Adrenal gland (tissue), 5 donors: ENCODE results near the gene SNCG.

ENCODE experiments used
- POLR2A ChIP-seq, 2 donors: fragments of 450-650 bp; IDR thresholded peaks; one replicate each; pipeline ENCODE4 v1.6.1; 2017; ENCODE audit warnings: antibody characterized with exemption in 2 of 2, mild to moderate bottlenecking in 2 of 2, moderate library complexity in 1 of 2
- TF ChIP-seq, protein P1 (sequence below), 6 experiments: fragments of 450-650 bp in 4 of 6; fragments of 200-600 bp in 2 of 6; sonication (generic) in 1 of 6; IDR thresholded peaks; 1 replicate in 5 of 6; 2 replicates in 1 of 6; pipeline versions ENCODE4 v1.5.1 to v1.8.0; 2016 to 2021; ENCODE audit warnings: antibody characterized with exemption in 6 of 6, mild to moderate bottlenecking in 2 of 6, moderate library complexity in 1 of 6
- donor health status: DM: no; HTN: no; CAD: no.

DNA sequence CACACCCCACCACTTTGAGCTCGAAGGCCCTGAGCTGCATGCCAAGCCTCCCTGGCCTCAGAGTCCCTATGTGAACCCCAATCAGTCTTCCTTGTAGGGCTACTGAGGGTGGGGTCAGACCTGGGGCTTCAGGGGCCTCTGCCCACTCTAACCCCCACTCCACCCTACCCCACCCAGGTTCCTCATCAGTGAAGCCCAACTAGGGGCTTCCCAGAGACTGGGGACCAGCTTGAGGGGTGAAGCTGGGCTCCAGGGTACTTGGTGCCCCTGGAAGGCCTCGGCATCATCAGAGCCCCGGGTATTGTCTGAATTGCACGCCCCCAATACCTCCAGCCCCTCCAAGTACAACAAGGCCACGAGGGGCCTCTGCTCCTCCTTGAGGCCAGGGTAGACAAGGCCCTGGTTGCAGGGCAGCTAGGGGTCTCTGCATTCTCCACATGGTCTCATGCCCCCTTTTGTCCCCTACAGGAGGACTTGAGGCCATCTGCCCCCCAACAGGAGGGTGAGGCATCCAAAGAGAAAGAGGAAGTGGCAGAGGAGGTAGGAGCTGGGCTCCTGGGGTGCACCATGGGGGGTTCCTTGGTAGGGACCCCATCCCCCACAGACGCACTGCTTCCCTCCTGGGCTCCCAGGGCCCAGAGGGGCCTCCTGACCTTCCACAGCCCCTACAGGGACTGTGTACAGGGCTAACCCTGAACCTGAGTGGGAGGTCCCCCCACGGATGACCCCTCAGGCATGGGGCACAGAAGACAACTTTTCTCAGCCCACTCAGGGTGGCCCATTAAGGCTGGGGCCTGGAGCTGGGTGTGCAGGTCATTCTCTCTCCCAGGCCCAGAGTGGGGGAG lies 4.0 kb downstream of the SNCG start:
- TF ChIP-seq, protein P1, sequence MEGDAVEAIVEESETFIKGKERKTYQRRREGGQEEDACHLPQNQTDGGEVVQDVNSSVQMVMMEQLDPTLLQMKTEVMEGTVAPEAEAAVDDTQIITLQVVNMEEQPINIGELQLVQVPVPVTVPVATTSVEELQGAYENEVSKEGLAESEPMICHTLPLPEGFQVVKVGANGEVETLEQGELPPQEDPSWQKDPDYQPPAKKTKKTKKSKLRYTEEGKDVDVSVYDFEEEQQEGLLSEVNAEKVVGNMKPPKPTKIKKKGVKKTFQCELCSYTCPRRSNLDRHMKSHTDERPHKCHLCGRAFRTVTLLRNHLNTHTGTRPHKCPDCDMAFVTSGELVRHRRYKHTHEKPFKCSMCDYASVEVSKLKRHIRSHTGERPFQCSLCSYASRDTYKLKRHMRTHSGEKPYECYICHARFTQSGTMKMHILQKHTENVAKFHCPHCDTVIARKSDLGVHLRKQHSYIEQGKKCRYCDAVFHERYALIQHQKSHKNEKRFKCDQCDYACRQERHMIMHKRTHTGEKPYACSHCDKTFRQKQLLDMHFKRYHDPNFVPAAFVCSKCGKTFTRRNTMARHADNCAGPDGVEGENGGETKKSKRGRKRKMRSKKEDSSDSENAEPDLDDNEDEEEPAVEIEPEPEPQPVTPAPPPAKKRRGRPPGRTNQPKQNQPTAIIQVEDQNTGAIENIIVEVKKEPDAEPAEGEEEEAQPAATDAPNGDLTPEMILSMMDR (IDR thresholded peaks at IDR 0.05) = no peak
- TF ChIP-seq POLR2A (IDR thresholded peaks at IDR 0.05) = no peak
